Trophoblast cell (in vitro differentiated cells and primary cell): ENCODE data around the gene FADD.

Source experiments
- DNase-seq, 2 donors: peaks; one replicate each; pipeline ENCODE4 v3.0.0-alpha.2; 2016
- H2AFZ ChIP-seq: 2 replicates; pipeline ENCODE4 v1.6.1; 2013; ENCODE audit warnings: low read length, moderate library complexity, mild to moderate bottlenecking; ENCODE audit not compliant: insufficient read depth, poor library complexity
- H2AK5ac ChIP-seq: 2 replicates; pipeline ENCODE4 v1.6.1; 2013; ENCODE audit warnings: mild to moderate bottlenecking, low read length
- H2BK120ac ChIP-seq: 2 replicates; pipeline ENCODE4 v1.6.1; 2013; ENCODE audit warnings: low read length, mild to moderate bottlenecking, moderate library complexity; ENCODE audit not compliant: insufficient read depth, poor library complexity
- H2BK12ac ChIP-seq: 2 replicates; pipeline ENCODE4 v1.6.1; 2013; ENCODE audit warnings: mild to moderate bottlenecking, low read length, moderate library complexity
- H2BK5ac ChIP-seq: 2 replicates; pipeline ENCODE4 v1.6.1; 2013; ENCODE audit warnings: low read length, low read depth, moderate library complexity, mild to moderate bottlenecking; ENCODE audit not compliant: poor library complexity
- H3K14ac ChIP-seq: 2 replicates; pipeline ENCODE4 v1.6.1; 2013; ENCODE audit warnings: mild to moderate bottlenecking, low read length
- H3K18ac ChIP-seq: 2 replicates; pipeline ENCODE4 v1.6.1; 2013; ENCODE audit warnings: mild to moderate bottlenecking, low read length
- H3K23ac ChIP-seq: 2 replicates; pipeline ENCODE4 v1.6.1; 2013; ENCODE audit warnings: low read length
- H3K27ac ChIP-seq: 2 replicates; pipeline ENCODE4 v1.5.1; 2013; ENCODE audit warnings: low read depth, mild to moderate bottlenecking, inconsistent platforms, low read length, moderate library complexity
- H3K27me3 ChIP-seq: 2 replicates; pipeline ENCODE4 v1.6.1; 2013; ENCODE audit warnings: inconsistent platforms, mild to moderate bottlenecking, low read length, moderate library complexity; ENCODE audit not compliant: insufficient read depth
- H3K36me3 ChIP-seq, 2 experiments: 1 replicate in 1 of 2; 2 replicates in 1 of 2; pipeline ENCODE4 v1.6.1; 2013; ENCODE audit warnings: low read length in 2 of 2, mild to moderate bottlenecking in 2 of 2, moderate library complexity in 1 of 2; ENCODE audit not compliant: insufficient read depth in 2 of 2, control insufficient read depth in 1 of 2
- H3K4ac ChIP-seq: 2 replicates; pipeline ENCODE4 v1.6.1; 2013; ENCODE audit warnings: low read depth, mild to moderate bottlenecking, low read length, moderate library complexity
- H3K4me1 ChIP-seq, 2 experiments: 1 replicate in 1 of 2; 2 replicates in 1 of 2; pipeline ENCODE4 v1.6.1; 2013; ENCODE audit warnings: low read length in 2 of 2, mild to moderate bottlenecking in 2 of 2, moderate library complexity in 1 of 2; ENCODE audit not compliant: insufficient read depth in 2 of 2, control insufficient read depth in 1 of 2
- H3K4me2 ChIP-seq: 2 replicates; pipeline ENCODE4 v1.6.1; 2013; ENCODE audit warnings: inconsistent platforms, mild to moderate bottlenecking, low read length, moderate library complexity
- H3K4me3 ChIP-seq: 2 replicates; pipeline ENCODE4 v1.5.1; 2013; ENCODE audit warnings: mild to moderate bottlenecking, low read depth, low read length, inconsistent platforms
- H3K79me1 ChIP-seq: one replicate; pipeline ENCODE4 v1.6.1; 2013; ENCODE audit warnings: low read length
- H3K79me2 ChIP-seq: 2 replicates; pipeline ENCODE4 v1.6.1; 2013; ENCODE audit warnings: low read length, mild to moderate bottlenecking; ENCODE audit not compliant: control insufficient read depth, insufficient read depth, poor library complexity
- H3K9ac ChIP-seq: 2 replicates; pipeline ENCODE4 v1.6.1; 2013; ENCODE audit warnings: mild to moderate bottlenecking, low read length
- H3K9me3 ChIP-seq: 2 replicates; pipeline ENCODE4 v1.6.1; 2013; ENCODE audit warnings: low read depth, mild to moderate bottlenecking, control low read depth, inconsistent platforms, low read length; ENCODE audit not compliant: insufficient read depth
- H4K12ac ChIP-seq: 2 replicates; pipeline ENCODE4 v1.6.1; 2013; ENCODE audit warnings: low read depth, mild to moderate bottlenecking, low read length, moderate library complexity
- H4K8ac ChIP-seq: 2 replicates; pipeline ENCODE4 v1.6.1; 2013; ENCODE audit warnings: low read depth, mild to moderate bottlenecking, low read length, moderate library complexity
- H4K91ac ChIP-seq: one replicate; pipeline ENCODE4 v1.6.1; 2013; ENCODE audit warnings: low read depth, mild to moderate bottlenecking, low read length, moderate library complexity
- WGBS: extraction: QIAGEN DNeasy Blood & Tissue Kit; methylation state at CpG from one replicate; pipeline ENCODE4 v1.1.7; 2013; ENCODE audit warnings: missing lambda C conversion rate; ENCODE audit not compliant: insufficient read length, insufficient coverage; ENCODE audit errors: extremely low coverage; 5-methylcytosine and 5-hydroxymethylcytosine counted together

The FADD gene

GRCh38 chr11:70175236-70175698, 27.8 kb upstream of the FADD start:
- no peaks in the 10 kb centered on the region for H3K27me3 ChIP-seq
- H3K27ac ChIP-seq = no peak overlapping the region
- no peak overlapping the region for H2AFZ ChIP-seq
- no CpG with 5 or more reads among the region's 15 CpGs for WGBS
- no peak for DNase-seq
- no peak overlapping the region for H3K4me3 ChIP-seq
- H3K4ac ChIP-seq = no peak overlapping the region
- H2AK5ac ChIP-seq = no peak overlapping the region
- no peak overlapping the region for H3K23ac ChIP-seq
- no peaks in the 10 kb centered on the region for H3K79me2 ChIP-seq
- no peak overlapping the region for H4K12ac ChIP-seq
- H3K9ac ChIP-seq = no peak overlapping the region
- no peak overlapping the region for H3K14ac ChIP-seq
- H2BK120ac ChIP-seq = no peak overlapping the region
- H3K4me1 ChIP-seq = peaks cover 2 to 4% of the 10 kb centered on the region in 2 experiments
- H4K91ac ChIP-seq = no peak overlapping the region
- H2BK5ac ChIP-seq = no peak overlapping the region
- no peak overlapping the region for H2BK12ac ChIP-seq
- no peaks in the 10 kb centered on the region for H3K36me3 ChIP-seq
- H3K79me1 ChIP-seq = no peaks in the 10 kb centered on the region
- H3K9me3 ChIP-seq = peaks cover 6% of the 10 kb centered on the region
- H3K4me2 ChIP-seq = no peak overlapping the region
- H4K8ac ChIP-seq = no peak overlapping the region
- H3K18ac ChIP-seq = no peak overlapping the region

GRCh38 chr11:70176940-70177689, 26.0 kb upstream of the FADD start:
- no peaks in the 10 kb centered on the region for H3K79me1 ChIP-seq
- no peak overlapping the region for H4K8ac ChIP-seq
- H3K4ac ChIP-seq = no peak overlapping the region
- no peak overlapping the region for H2BK12ac ChIP-seq
- no peak overlapping the region for H3K4me3 ChIP-seq
- H3K9ac ChIP-seq = no peak overlapping the region
- H2BK5ac ChIP-seq = no peak overlapping the region
- peak; percentile 13 to 18 for DNase-seq
- no peaks in the 10 kb centered on the region for H3K36me3 ChIP-seq
- no peak overlapping the region for H3K14ac ChIP-seq
- peaks cover 2 to 4% of the 10 kb centered on the region in 2 experiments for H3K4me1 ChIP-seq
- peaks cover 4% of the 10 kb centered on the region for H3K9me3 ChIP-seq
- no peaks in the 10 kb centered on the region for H3K27me3 ChIP-seq
- no peak overlapping the region for H2AK5ac ChIP-seq
- no peak overlapping the region for H2BK120ac ChIP-seq
- H4K91ac ChIP-seq = no peak overlapping the region
- no peak overlapping the region for H3K18ac ChIP-seq
- no peaks in the 10 kb centered on the region for H3K79me2 ChIP-seq
- WGBS = no CpG with 5 or more reads among the region's 39 CpGs
- H2AFZ ChIP-seq = no peak overlapping the region
- no peak overlapping the region for H4K12ac ChIP-seq
- H3K4me2 ChIP-seq = no peak overlapping the region
- no peak overlapping the region for H3K27ac ChIP-seq
- H3K23ac ChIP-seq = no peak overlapping the region

GRCh38 chr11:70180906-70181305, 22.2 kb upstream of the FADD start:
- Histone ChIP-seq H3K14ac (no peak overlapping the region), H3K4me2 (no peak overlapping the region), H3K36me3 (no peaks in the 10 kb centered on the region), H3K79me1 (no peaks in the 10 kb centered on the region), H3K79me2 (no peaks in the 10 kb centered on the region), H3K23ac (no peak overlapping the region), H4K8ac (no peak overlapping the region), H2BK5ac (no peak overlapping the region), H3K27ac (no peak overlapping the region), H3K18ac (no peak overlapping the region), H3K4me3 (no peak overlapping the region), H3K4ac (no peak overlapping the region), H4K91ac (no peak overlapping the region), H2AFZ (no peak overlapping the region), H2BK120ac (no peak overlapping the region), H3K27me3 (no peaks in the 10 kb centered on the region), H2BK12ac (no peak overlapping the region), H4K12ac (no peak overlapping the region), H2AK5ac (no peak overlapping the region), H3K9me3 (peaks cover 4% of the 10 kb centered on the region), H3K4me1 (no peaks in the 10 kb centered on the region), H3K9ac (no peak overlapping the region)
- no peak for DNase-seq
- WGBS = no CpG with 5 or more reads among the region's 11 CpGs

- H3K23ac ChIP-seq = no peak overlapping the region
- no peak overlapping the region for H3K18ac ChIP-seq
- no peak overlapping the region for H4K91ac ChIP-seq
- no peaks in the 10 kb centered on the region for H3K36me3 ChIP-seq
- no peak overlapping the region for H4K8ac ChIP-seq
- no peak for DNase-seq
- H2BK5ac ChIP-seq = no peak overlapping the region
- no peak overlapping the region for H2BK120ac ChIP-seq
- H4K12ac ChIP-seq = no peak overlapping the region
- no peak overlapping the region for H3K4me3 ChIP-seq
- no peaks in the 10 kb centered on the region for H3K79me1 ChIP-seq
- H3K14ac ChIP-seq = no peak overlapping the region
- H3K27ac ChIP-seq = no peak overlapping the region
- no peak overlapping the region for H3K9ac ChIP-seq
- no peak overlapping the region for H3K4me2 ChIP-seq
- no peak overlapping the region for H2AK5ac ChIP-seq
- H2AFZ ChIP-seq = no peak overlapping the region
- WGBS = no CpG with 5 or more reads among the region's 18 CpGs
- no peaks in the 10 kb centered on the region for H3K79me2 ChIP-seq
- H3K9me3 ChIP-seq = peaks cover 2% of the 10 kb centered on the region
- no peak overlapping the region for H3K4ac ChIP-seq
- no peaks in the 10 kb centered on the region for H3K27me3 ChIP-seq
- H3K4me1 ChIP-seq = no peaks in the 10 kb centered on the region
- H2BK12ac ChIP-seq = no peak overlapping the region
Observed at GRCh38 chr11:70182266-70182665, 20.8 kb upstream of the FADD start.
